Nephron progenitor cell (in vitro differentiated cells): Measurements from ENCODE around the gene RBM48.
"Not testable (repeated sequence)": the region's sequence is repeated elsewhere in the genome, so short reads cannot be mapped to it uniquely, and the experiment has no call there.

Source experiments
- DNase-seq: peaks from one replicate; pipeline ENCODE4 v3.0.0; 2021
- H3K27ac Mint-ChIP-seq: 2 replicates; pipeline ENCODE4 v1.8.0; 2021; ENCODE audit warnings: mild to moderate bottlenecking, moderate library complexity, mixed read lengths
- H3K27me3 Mint-ChIP-seq: 2 replicates; pipeline ENCODE4 v1.8.0; 2021; ENCODE audit warnings: mild to moderate bottlenecking, low read depth, mixed read lengths; ENCODE audit not compliant: poor library complexity
- H3K36me3 Mint-ChIP-seq: 2 replicates; pipeline ENCODE4 v1.8.0; 2021; ENCODE audit warnings: low read depth, mixed read lengths
- H3K4me1 Mint-ChIP-seq: 2 replicates; pipeline ENCODE4 v1.8.0; 2021; ENCODE audit warnings: mixed read lengths
- H3K4me3 Mint-ChIP-seq: 2 replicates; pipeline ENCODE4 v1.8.0; 2021; ENCODE audit warnings: mild to moderate bottlenecking, moderate library complexity, mixed read lengths
- H3K9me3 Mint-ChIP-seq: 2 replicates; pipeline ENCODE4 v1.8.0; 2021; ENCODE audit warnings: mild to moderate bottlenecking, moderate library complexity, mixed read lengths
- CTCF ChIP-seq: fragments of 200-600 bp; sonication (generic); IDR thresholded peaks from 2 replicates; pipeline ENCODE4 v1.5.0; 2021; ENCODE audit warnings: antibody characterized with exemption

RBM48 gene

GRCh38 chr7:92527300-92528187, 1.1 kb upstream of the RBM48 start:
- Mint-ChIP-seq H3K27me3 (no peaks in the 10 kb centered on the region), H3K4me1 (peaks cover 29% of the 10 kb centered on the region), H3K36me3 (peaks cover 8% of the 10 kb centered on the region), H3K4me3 (peak overlapping the region; percentile 97), H3K27ac (peak overlapping the region; percentile 67), H3K9me3 (no peaks in the 10 kb centered on the region)
- no peak for TF ChIP-seq CTCF
- peak; percentile 60 for DNase-seq

- H3K9me3 Mint-ChIP-seq = no peaks in the 10 kb centered on the region
- peak overlapping the region; percentile 98 for H3K27ac Mint-ChIP-seq
- no peaks in the 10 kb centered on the region for H3K27me3 Mint-ChIP-seq
- H3K4me1 Mint-ChIP-seq = peaks cover 35% of the 10 kb centered on the region
- DNase-seq = no peak
- TF ChIP-seq CTCF = no peak
- peak overlapping the region; percentile 97 for H3K4me3 Mint-ChIP-seq
- peaks cover 19% of the 10 kb centered on the region for H3K36me3 Mint-ChIP-seq
Observed at GRCh38 chr7:92528958-92529264, 316 bp downstream of the RBM48 start.

- Mint-ChIP-seq H3K36me3 (peaks cover 55% of the 10 kb centered on the region), H3K4me3 (peak overlapping the region; percentile 20), H3K27me3 (no peaks in the 10 kb centered on the region), H3K4me1 (peaks cover 24% of the 10 kb centered on the region), H3K9me3 (no peaks in the 10 kb centered on the region), H3K27ac (peak overlapping the region; percentile 53)
- no peak for TF ChIP-seq CTCF
- DNase-seq = no peak
Observed at GRCh38 chr7:92534572-92534971, 6.0 kb downstream of the RBM48 start.

GRCh38 chr7:92543542-92543941, 14.9 kb downstream of the RBM48 start:
- H3K27me3 Mint-ChIP-seq, H3K27ac Mint-ChIP-seq, H3K36me3 Mint-ChIP-seq, H3K4me3 Mint-ChIP-seq, DNase-seq, H3K4me1 Mint-ChIP-seq: not testable (repeated sequence)
- peaks cover 34% of the 10 kb centered on the region for H3K9me3 Mint-ChIP-seq

- H3K36me3 Mint-ChIP-seq, H3K27ac Mint-ChIP-seq, H3K27me3 Mint-ChIP-seq, H3K4me1 Mint-ChIP-seq, DNase-seq, H3K4me3 Mint-ChIP-seq: not testable (repeated sequence)
- peaks cover 34% of the 10 kb centered on the region for H3K9me3 Mint-ChIP-seq
Observed at GRCh38 chr7:92545116-92545515, 16.5 kb downstream of the RBM48 start.

DNA sequence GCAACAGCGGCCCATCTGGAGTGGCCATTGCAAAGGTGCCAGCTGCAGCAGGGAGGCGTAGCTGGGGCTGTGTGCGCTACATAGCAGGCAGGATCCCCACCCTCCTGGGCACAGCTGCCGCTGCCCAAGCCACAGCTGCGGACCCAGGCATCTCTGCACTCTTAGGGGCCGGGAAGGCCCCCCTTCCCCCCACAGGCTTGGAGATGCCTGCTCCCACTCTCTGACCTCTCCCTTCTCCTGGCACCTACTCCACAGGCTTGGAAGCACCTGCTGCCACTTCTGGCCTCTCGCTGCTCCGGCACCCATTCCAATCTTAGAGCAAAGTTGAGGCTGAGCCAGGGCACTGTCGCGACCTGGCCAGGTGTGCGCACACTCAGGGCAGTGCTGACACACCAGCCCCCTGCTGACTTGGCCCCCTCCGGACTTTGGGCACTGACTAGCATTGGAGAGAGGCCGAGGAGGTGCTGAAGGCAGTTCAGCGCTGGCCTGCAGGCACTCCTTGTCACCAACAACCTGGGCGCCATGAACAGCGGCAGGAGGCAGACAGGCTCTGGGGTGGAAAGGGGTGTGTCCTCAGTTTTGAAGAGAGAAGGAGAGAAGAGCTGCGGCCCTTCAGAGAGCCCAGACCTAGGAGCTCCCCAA, 18.4 kb downstream of the RBM48 start:
- Mint-ChIP-seq H3K4me3 (no peak overlapping the region), H3K4me1 (no peaks in the 10 kb centered on the region), H3K27me3 (peaks cover 3% of the 10 kb centered on the region), H3K36me3 (no peaks in the 10 kb centered on the region), H3K9me3 (peaks cover 21% of the 10 kb centered on the region), H3K27ac (no peak overlapping the region)
- no peak for DNase-seq
- no peak for TF ChIP-seq CTCF

- Mint-ChIP-seq H3K36me3 (no peaks in the 10 kb centered on the region), H3K27me3 (peaks cover 3% of the 10 kb centered on the region), H3K9me3 (peaks cover 16% of the 10 kb centered on the region), H3K4me1 (no peaks in the 10 kb centered on the region), H3K4me3 (no peak overlapping the region), H3K27ac (no peak overlapping the region)
- DNase-seq = no peak
- TF ChIP-seq CTCF = no peak
Observed at GRCh38 chr7:92547579-92547978, 19.0 kb downstream of the RBM48 start.
